Breast epithelium (tissue), 3 donors: ENCODE results near the gene NRXN3.

ENCODE experiments used
- CTCF ChIP-seq, 3 donors: fragments of 450-650 bp; IDR thresholded peaks; one replicate each; pipeline ENCODE4 v1.5.1; 2016 to 2017; ENCODE audit warnings: antibody characterized with exemption in 3 of 3, mild to moderate bottlenecking in 3 of 3, moderate library complexity in 3 of 3
- POLR2AphosphoS5 ChIP-seq, 3 donors: sonication (generic); formaldehyde crosslinking; IDR thresholded peaks; one replicate each; pipeline ENCODE4 v1.6.1; 2017; ENCODE audit warnings: antibody characterized with exemption in 3 of 3

GRCh38 chr14:78181270-78181669 is 11.1 kb downstream of the NRXN3 start:
- no peak for TF ChIP-seq CTCF (IDR thresholded peaks at IDR 0.05)
- no peak for TF ChIP-seq POLR2AphosphoS5 (IDR thresholded peaks at IDR 0.05)
